Right cardiac atrium (tissue), 5 donors: Measurements from ENCODE around the gene CIDEC. TPM values are rescaled to one million over a fixed set of nuclear protein-coding genes. Genes with fewer than 3 reads are reported as not detected.
"Not testable (repeated sequence)": the region's sequence is repeated elsewhere in the genome, so short reads cannot be mapped to it uniquely, and the experiment has no call there.

Experiments used
- ATAC-seq, 2 donors: fragments of 200-7000 bp; cut with Tn5 transposase; one replicate each; pipeline versions ENCODE4 v1.8.0 to v1.9.1; 2020; ENCODE audit warnings: moderate library complexity in 2 of 2, mild to moderate bottlenecking in 1 of 2
- DNase-seq, 3 donors: peaks; one replicate each; pipeline ENCODE4 v3.0.0-alpha.2; 2020
- H3K27ac ChIP-seq: one replicate; pipeline ENCODE4 v1.5.1; 2013; ENCODE audit warnings: mild to moderate bottlenecking, low read length, control low read depth, moderate library complexity
- H3K27me3 ChIP-seq: one replicate; pipeline ENCODE4 v1.6.1; 2013; ENCODE audit not compliant: control insufficient read depth, insufficient read depth
- H3K4me1 ChIP-seq: one replicate; pipeline ENCODE4 v1.6.1; 2013; ENCODE audit warnings: low read length; ENCODE audit not compliant: control insufficient read depth, insufficient read depth
- H3K4me3 ChIP-seq: one replicate; pipeline ENCODE4 v1.5.1; 2013; ENCODE audit warnings: low read length, control low read depth
- H3K9me3 ChIP-seq: one replicate; pipeline ENCODE4 v1.6.1; 2013; ENCODE audit warnings: low read length; ENCODE audit not compliant: control insufficient read depth
- WGBS: extraction: QIAGEN DNeasy Blood & Tissue Kit; methylation state at CpG from one replicate; pipeline ENCODE4 v1.1.7; 2013; 5-methylcytosine and 5-hydroxymethylcytosine counted together
- intact Hi-C, 4 donors: fragments of 100-400 bp; cut with DNase I; formaldehyde crosslinking; loops; one replicate each; pipeline versions ENCODE4 v1.11.0 to v1.14.0; 2022 to 2023
- polyA plus RNA-seq: library from polyadenylated mRNA; stranded (reverse); fragments of 200-250 nt; gene quantifications from one replicate; pipeline ENCODE4 v1.2.3, GENCODE V29; 2013
- total RNA-seq, 4 donors: library from RNA; stranded (reverse); fragmentation: NEBNext Ultra II Directional; extraction: Animal tissue kit (Norgen Biotek cat#: 25700); gene quantifications; one replicate each; pipeline ENCODE4 v1.2.1, GENCODE V29; 2021
- donor health status: healthy with polysubstance abuse.
- donor health status: DM: no; HTN: yes; CAD: no.
- donor health status: DM: no; HTN: no; CAD: no.
- donor health status: DM: no; HTN: yes; CAD: no; lungs with severe emphysema.
- donor health status: DM: yes; HTN: yes; CAD: no.

CIDEC gene
- total and polyA plus RNA-seq, 5 donors = 0.38 to 29.5 (median 4.4) TPM; not detected in 1

- H3K27ac ChIP-seq = no peak overlapping the region
- peaks cover 2% of the 10 kb centered on the region for H3K4me1 ChIP-seq
- no peaks in the 10 kb centered on the region for H3K27me3 ChIP-seq
- ATAC-seq = no peak
- intact Hi-C loops = no loop called here
- H3K9me3 ChIP-seq = no peaks in the 10 kb centered on the region
- H3K4me3 ChIP-seq = no peak overlapping the region
- 76% methylated on average over 5 of the region's 5 CpGs for WGBS
- no peak for DNase-seq
These were observed 9.4 kb upstream of the CIDEC start for GRCh38 chr3:9889405-9889804.

GRCh38 chr3:9888540-9888939, 8.5 kb upstream of the CIDEC start:
- no peak for ATAC-seq
- no peak for DNase-seq
- no peaks in the 10 kb centered on the region for H3K9me3 ChIP-seq
- intact Hi-C loops = no loop called here
- H3K4me1 ChIP-seq = peaks cover 2% of the 10 kb centered on the region
- H3K27me3 ChIP-seq = no peaks in the 10 kb centered on the region
- no peak overlapping the region for H3K27ac ChIP-seq
- 86% methylated on average over 3 of the region's 3 CpGs for WGBS
- no peak overlapping the region for H3K4me3 ChIP-seq

DNA sequence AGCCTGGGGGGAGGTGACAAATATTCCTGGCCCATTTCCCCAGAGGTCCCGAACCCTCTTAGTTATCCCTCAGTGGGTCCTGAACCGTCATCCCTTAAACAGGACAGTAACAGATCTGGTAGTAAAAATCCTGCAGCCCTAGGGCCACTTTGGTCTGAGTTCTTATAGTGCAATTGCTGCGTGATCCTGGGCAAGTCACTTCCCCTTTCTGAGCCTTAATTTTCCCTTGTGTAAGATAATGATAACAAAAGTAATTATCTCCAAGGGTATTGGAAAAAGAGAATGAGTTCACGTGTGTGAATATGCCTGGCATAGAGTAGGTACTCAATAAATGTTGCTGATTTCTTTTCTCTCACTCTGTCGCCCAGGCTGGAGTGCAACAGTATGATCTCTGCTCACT, 7.4 kb upstream of the CIDEC start:
- H3K4me3 ChIP-seq = no peak overlapping the region
- 80% methylated on average over 5 of the region's 5 CpGs for WGBS

DNA sequence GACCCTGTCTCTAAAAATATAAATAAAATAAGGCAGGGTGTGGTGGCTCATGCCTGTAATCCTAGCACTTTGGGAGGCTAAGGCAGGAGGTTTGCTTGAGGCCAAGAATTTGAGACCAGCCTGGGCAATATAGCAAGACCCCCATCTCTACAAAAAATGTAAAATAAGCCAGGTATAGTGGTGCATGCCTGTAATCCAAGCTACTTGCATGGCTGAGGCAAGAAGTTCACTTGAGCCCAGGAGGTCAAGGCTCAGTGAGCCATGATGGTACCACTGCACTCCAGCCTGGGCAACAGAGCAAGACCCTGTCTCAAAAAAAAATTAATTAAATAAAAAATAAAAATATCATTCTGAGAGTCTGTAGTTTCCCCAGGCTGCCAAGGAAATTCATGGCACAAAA, 6.3 kb upstream of the CIDEC start:
- intact Hi-C loops = no loop called here
- H3K4me1 ChIP-seq = no peaks in the 10 kb centered on the region
- H3K9me3 ChIP-seq = no peaks in the 10 kb centered on the region
- DNase-seq (no peak), ATAC-seq (no peak)
- no peak overlapping the region for H3K27ac ChIP-seq
- H3K4me3 ChIP-seq = no peak overlapping the region
- H3K27me3 ChIP-seq = no peaks in the 10 kb centered on the region

More for the DNA sequence above, 7.4 kb upstream of the CIDEC start:
- ATAC-seq (no peak), DNase-seq (no peak)
- Histone ChIP-seq H3K27ac (no peak overlapping the region), H3K4me1 (peaks cover 2% of the 10 kb centered on the region), H3K27me3 (no peaks in the 10 kb centered on the region), H3K9me3 (no peaks in the 10 kb centered on the region)
- intact Hi-C loops = no loop called here

GRCh38 chr3:9884555-9885165, 4.6 kb upstream of the CIDEC start:
- Histone ChIP-seq H3K4me3 (no peak overlapping the region), H3K27me3 (no peaks in the 10 kb centered on the region), H3K9me3 (no peaks in the 10 kb centered on the region), H3K27ac (no peak overlapping the region), H3K4me1 (no peaks in the 10 kb centered on the region)
- 71% methylated on average over 11 of the region's 11 CpGs for WGBS
- intact Hi-C loops = no loop called here
- no peak for DNase-seq
- ATAC-seq = peak in 1 of 2 donors; percentile 43

DNA sequence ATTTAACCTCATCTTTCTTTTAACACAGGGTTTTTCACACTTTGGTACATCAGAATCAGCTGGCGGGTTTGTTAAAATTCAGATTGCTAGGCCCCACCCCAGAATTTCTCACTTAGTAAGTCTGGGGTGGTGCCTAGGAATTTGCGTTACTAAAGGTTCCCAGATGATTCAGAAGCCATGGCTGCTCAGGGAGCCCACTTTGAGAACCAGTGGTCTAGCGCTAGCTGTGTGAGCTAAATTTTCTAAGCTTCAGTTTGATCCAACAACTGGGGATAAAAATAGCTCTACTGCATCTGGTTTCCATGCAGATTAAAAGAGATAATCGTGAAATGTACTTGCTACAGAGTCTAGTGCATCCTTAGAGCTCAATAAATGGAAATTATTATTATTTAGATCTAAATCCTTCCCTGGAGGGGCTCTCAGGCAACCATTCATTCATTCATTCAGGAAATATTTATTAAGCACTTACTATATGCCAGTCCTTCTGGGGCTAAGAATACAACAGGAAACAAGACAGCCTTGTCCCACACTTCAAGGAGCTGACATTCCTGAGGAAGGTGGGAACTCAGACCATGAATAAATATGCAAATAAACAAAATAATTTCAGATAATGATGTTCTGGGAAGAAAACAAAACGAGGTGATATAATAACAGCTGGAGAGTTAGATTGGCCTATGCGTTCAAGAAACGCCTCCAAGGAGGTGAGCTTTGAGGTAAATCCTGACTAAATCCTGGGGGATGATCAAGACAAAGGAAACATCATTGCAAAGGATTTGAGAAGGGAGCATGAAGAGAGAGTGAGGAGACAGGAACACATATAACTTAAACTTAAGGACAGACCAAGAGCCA, 3.9 kb upstream of the CIDEC start:
- DNase-seq (no peak), ATAC-seq (no peak)
- 77% methylated on average over 7 of the region's 7 CpGs for WGBS
- Histone ChIP-seq H3K27ac (no peak overlapping the region), H3K27me3 (no peaks in the 10 kb centered on the region), H3K9me3 (no peaks in the 10 kb centered on the region), H3K4me1 (no peaks in the 10 kb centered on the region), H3K4me3 (no peak overlapping the region)
- intact Hi-C loops = no loop called here

DNA sequence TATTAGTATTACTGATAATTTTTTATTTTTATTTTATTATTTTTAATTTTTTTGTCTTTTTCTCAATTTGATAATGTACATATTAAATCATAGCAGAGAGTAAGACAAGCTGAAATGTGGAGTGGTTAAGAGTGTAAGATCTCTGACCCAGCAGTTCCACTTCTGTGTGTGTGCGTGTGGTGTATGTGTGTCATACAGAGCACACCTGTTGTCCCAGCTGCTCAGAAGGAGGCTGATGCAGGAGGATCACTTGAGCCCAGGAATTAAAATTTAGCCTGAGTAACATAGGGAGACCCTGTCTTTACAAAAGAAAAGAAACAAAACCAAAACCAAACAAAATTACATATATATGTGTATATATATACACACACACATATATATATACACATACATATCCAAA, 1.4 kb upstream of the CIDEC start:
- Histone ChIP-seq H3K4me1 (no peaks in the 10 kb centered on the region), H3K9me3 (no peaks in the 10 kb centered on the region), H3K4me3 (no peak overlapping the region), H3K27ac (no peak overlapping the region), H3K27me3 (no peaks in the 10 kb centered on the region)
- ATAC-seq (no peak), DNase-seq (no peak)
- 90% methylated on average over 1 of the region's 1 CpG for WGBS
- intact Hi-C loops = no loop called here

GRCh38 chr3:9878700-9879099, 1.4 kb downstream of the CIDEC start:
- intact Hi-C loops = no loop called here
- no peaks in the 10 kb centered on the region for H3K27me3 ChIP-seq
- no peak overlapping the region for H3K27ac ChIP-seq
- no peaks in the 10 kb centered on the region for H3K4me1 ChIP-seq
- H3K9me3 ChIP-seq = no peaks in the 10 kb centered on the region
- no peak overlapping the region for H3K4me3 ChIP-seq
- ATAC-seq (no peak), DNase-seq (no peak)
- 69% methylated on average over 5 of the region's 5 CpGs for WGBS

DNA sequence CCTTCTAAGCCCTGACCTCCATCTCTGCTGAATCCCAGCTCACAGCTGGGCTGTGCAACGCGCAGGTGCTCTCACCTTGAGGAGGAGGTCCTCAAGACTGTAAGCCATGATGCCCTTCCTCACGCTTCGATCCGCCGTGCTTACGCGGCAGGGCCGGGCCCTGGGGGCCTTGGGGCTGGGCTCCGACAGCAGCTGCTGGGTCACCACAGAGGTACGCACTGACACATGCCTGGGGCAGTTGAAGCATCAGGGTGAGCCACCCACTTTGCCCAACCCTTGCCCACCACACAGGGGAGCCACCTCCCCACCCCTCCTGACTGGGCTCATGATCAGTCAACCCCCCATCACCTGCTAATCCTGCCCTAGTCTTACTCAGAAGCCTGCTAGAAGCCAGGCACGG, 3.1 kb downstream of the CIDEC start:
- Histone ChIP-seq H3K4me1 (no peaks in the 10 kb centered on the region), H3K9me3 (no peaks in the 10 kb centered on the region), H3K27me3 (no peaks in the 10 kb centered on the region), H3K4me3 (no peak overlapping the region), H3K27ac (no peak overlapping the region)
- peak in 1 of 2 donors; percentile 11 for ATAC-seq
- DNase-seq = no peak
- intact Hi-C loops = no loop called here
- WGBS = 86% methylated on average over 12 of the region's 12 CpGs

- H3K9me3 ChIP-seq, H3K4me1 ChIP-seq, ATAC-seq, H3K27me3 ChIP-seq, intact Hi-C loops, H3K4me3 ChIP-seq, H3K27ac ChIP-seq, DNase-seq: not testable (repeated sequence)
- 88% methylated on average over 4 of the region's 4 CpGs for WGBS
These were observed 3.8 kb downstream of the CIDEC start for GRCh38 chr3:9876255-9876654.

DNA sequence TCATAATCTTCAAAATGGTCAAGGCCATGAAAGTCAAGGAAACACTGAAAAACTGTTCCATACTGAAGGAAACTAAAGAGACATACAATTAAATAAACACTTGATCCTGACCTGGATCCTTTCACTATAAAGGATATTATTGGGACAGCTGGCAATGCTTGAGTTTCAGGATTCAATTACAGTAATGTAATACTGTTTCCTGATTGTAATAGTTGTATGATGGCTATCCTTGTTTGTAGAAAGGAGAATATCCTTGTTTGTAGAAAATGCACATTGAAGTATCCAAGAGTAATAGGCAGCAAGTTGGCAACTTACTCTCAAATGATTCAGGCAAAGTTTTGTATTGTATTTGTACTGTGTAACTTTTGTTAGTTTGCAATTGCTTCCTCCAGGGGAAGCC, 4.6 kb downstream of the CIDEC start:
- Histone ChIP-seq H3K27ac (no peak overlapping the region), H3K9me3 (no peaks in the 10 kb centered on the region), H3K4me1 (no peaks in the 10 kb centered on the region), H3K4me3 (no peak overlapping the region), H3K27me3 (no peaks in the 10 kb centered on the region)
- no peak for DNase-seq
- intact Hi-C loops = no loop called here
- no peak for ATAC-seq
